ENCODE data around the gene DPM2. TPM values are rescaled to one million over a fixed set of nuclear protein-coding genes. Genes with fewer than 3 reads are reported as not detected.

Gene DPM2
- total RNA-seq, 6 experiments from 2014 or later = 10.6 to 19.1 (median 13.9) TPM

GRCh38 chr9:127890053-127890452, 47.6 kb downstream of the DPM2 start:
- intact Hi-C loops (cut with DNase I) = no loop called here
- H3K9me3 ChIP-seq = no peaks in the 10 kb centered on the region
- TF ChIP-seq CTCF (IDR thresholded peaks at IDR 0.05) (no peak), POLR2A (IDR thresholded peaks at IDR 0.05) (no peak)
- WGBS (ENCODE audit: insufficient coverage, low coverage, low lambda C conversion rate, missing lambda C conversion rate) = 97% methylated on average over 3 of the region's 3 CpGs
- H3K4me3 ChIP-seq = no peak overlapping the region
- no peak for ATAC-seq
- H3K36me3 ChIP-seq = peaks cover 6 to 75% (median 45%) of the 10 kb centered on the region in 4 donors
- no peak overlapping the region for H3K27ac ChIP-seq
- H3K4me1 ChIP-seq = no peaks in the 10 kb centered on the region
- no peak for DNase-seq
- no peaks in the 10 kb centered on the region for H3K27me3 ChIP-seq

GRCh38 chr9:127887792-127888191, 49.9 kb downstream of the DPM2 start:
- intact Hi-C loops (cut with DNase I) = no loop called here
- no peak overlapping the region for H3K27ac ChIP-seq
- H3K36me3 ChIP-seq = peaks cover 6 to 57% (median 26%) of the 10 kb centered on the region in 4 donors
- H3K4me1 ChIP-seq = no peaks in the 10 kb centered on the region
- DNase-seq = no peak
- H3K9me3 ChIP-seq = no peaks in the 10 kb centered on the region
- no peak overlapping the region for H3K4me3 ChIP-seq
- no peaks in the 10 kb centered on the region for H3K27me3 ChIP-seq
- WGBS (ENCODE audit: insufficient coverage, low coverage, low lambda C conversion rate, missing lambda C conversion rate) = 93% methylated on average over 2 of the region's 2 CpGs
- TF ChIP-seq POLR2A (IDR thresholded peaks at IDR 0.05) (no peak), CTCF (IDR thresholded peaks at IDR 0.05) (no peak)
- ATAC-seq = no peak

- DNase-seq (peak in 1 of 3 donors; percentile 53), ATAC-seq (no peak)
- H3K27ac ChIP-seq = no peak overlapping the region
- no peaks in the 10 kb centered on the region for H3K27me3 ChIP-seq
- intact Hi-C loops (cut with DNase I) = no loop called here
- no peak overlapping the region for H3K4me3 ChIP-seq
- H3K9me3 ChIP-seq = no peaks in the 10 kb centered on the region
- WGBS (ENCODE audit: insufficient coverage, low coverage, low lambda C conversion rate, missing lambda C conversion rate) = no CpG with 5 or more reads among the region's 18 CpGs
- peaks cover 6 to 47% (median 25%) of the 10 kb centered on the region in 4 donors for H3K36me3 ChIP-seq
- no peak for TF ChIP-seq CTCF (IDR thresholded peaks at IDR 0.05)
- TF ChIP-seq POLR2A (IDR thresholded peaks at IDR 0.05) = no peak
- no peaks in the 10 kb centered on the region for H3K4me1 ChIP-seq
These were observed 51.2 kb downstream of the DPM2 start for GRCh38 chr9:127886401-127886972.

GRCh38 chr9:127885508-127886281, 52.0 kb downstream of the DPM2 start:
- WGBS (ENCODE audit: insufficient coverage, low coverage, low lambda C conversion rate, missing lambda C conversion rate) = 75% methylated on average over 4 of the region's 13 CpGs
- ATAC-seq (no peak), DNase-seq (no peak)
- H3K4me3 ChIP-seq = no peak overlapping the region
- intact Hi-C loops (cut with DNase I) = no loop called here
- no peaks in the 10 kb centered on the region for H3K27me3 ChIP-seq
- H3K9me3 ChIP-seq = no peaks in the 10 kb centered on the region
- peaks cover 6 to 41% (median 24%) of the 10 kb centered on the region in 4 donors for H3K36me3 ChIP-seq
- H3K27ac ChIP-seq = no peak overlapping the region
- no peaks in the 10 kb centered on the region for H3K4me1 ChIP-seq
- TF ChIP-seq CTCF (IDR thresholded peaks at IDR 0.05) (no peak), POLR2A (IDR thresholded peaks at IDR 0.05) (no peak)

Other genes with a start within 250 kb of the DPM2 start
- under 1 TPM in 1 of 6 experiments, not detected in 5; 0.10 TPM for gene CFAP157, start 230.9 kb downstream of the DPM2 start, total RNA-seq
- 10 to 100 TPM in 2 of 6 experiments, 1 to 10 TPM in 4; 4.8 to 21.2 (median 6.8) TPM for gene PTRH1, start 222.2 kb downstream of the DPM2 start, total RNA-seq
- gene TTC16, start 221.8 kb downstream of the DPM2 start, total RNA-seq = under 1 TPM in 2 of 6 experiments, not detected in 4; 0.05 to 0.12 TPM
- gene TOR2A, start 202.6 kb downstream of the DPM2 start, total RNA-seq = 10 to 100 TPM in 2 of 6 experiments, 1 to 10 TPM in 4; 6.1 to 15.3 (median 7.7) TPM
- 1 to 10 TPM; 1.7 to 5.6 (median 2.7) TPM for gene SH2D3C, start 159.2 kb downstream of the DPM2 start, total RNA-seq
- 100 to 1,000 TPM in 1 of 6 experiments, 10 to 100 TPM in 5; 49.4 to 107 (median 54.5) TPM for gene CDK9, start 151.8 kb downstream of the DPM2 start, total RNA-seq
- 10 to 100 TPM; 44.3 to 68.5 (median 56.9) TPM for gene FPGS, start 135.0 kb downstream of the DPM2 start, total RNA-seq
- 10 to 100 TPM; 27.4 to 90.1 (median 54.1) TPM for gene ENG, start 83.2 kb downstream of the DPM2 start, total RNA-seq
- gene AK1, start 60.2 kb downstream of the DPM2 start, total RNA-seq = 10 to 100 TPM; 31.4 to 78.6 (median 51.7) TPM
- gene ST6GALNAC6, start 38.3 kb downstream of the DPM2 start, total RNA-seq = 10 to 100 TPM; 22.5 to 40.3 (median 29.8) TPM
- gene ST6GALNAC4, start 20.8 kb downstream of the DPM2 start, total RNA-seq = 10 to 100 TPM in 3 of 6 experiments, 1 to 10 TPM in 3; 3.2 to 23.8 (median 11.2) TPM
- gene PIP5KL1, start 7.1 kb downstream of the DPM2 start, total RNA-seq = under 1 TPM in 3 of 6 experiments, not detected in 3; 0.58 to 0.81 (median 0.70) TPM
- gene EEIG1, start 43.1 kb upstream of the DPM2 start, total RNA-seq = 10 to 100 TPM in 5 of 6 experiments, 1 to 10 TPM in 1; 9.7 to 54.1 (median 23.6) TPM
- gene NAIF1, start 129.5 kb upstream of the DPM2 start, total RNA-seq = 1 to 10 TPM; 3.9 to 6.8 (median 5.7) TPM
- gene SLC25A25, start 130.4 kb upstream of the DPM2 start, total RNA-seq = 10 to 100 TPM; 21.2 to 81.5 (median 53.3) TPM
- gene PTGES2, start 189.9 kb upstream of the DPM2 start, total RNA-seq = 10 to 100 TPM; 27.2 to 67.2 (median 30.5) TPM
- 10 to 100 TPM in 4 of 6 experiments, 1 to 10 TPM in 2; 2.7 to 81.8 (median 18.1) TPM for gene LCN2, start 211.6 kb upstream of the DPM2 start, total RNA-seq
- gene BBLN, start 222.4 kb upstream of the DPM2 start, total RNA-seq = 100 to 1,000 TPM in 2 of 6 experiments, 10 to 100 TPM in 4; 13.5 to 192 (median 17.7) TPM